RWPE2 (cell line): ENCODE data around the gene GALNT2.

Source experiments
- ATAC-seq: fragments of 200-7000 bp; cut with Tn5 transposase; 3 replicates; pipeline ENCODE4 v1.9.1; 2021; ENCODE audit warnings: low read depth
- DNase-seq: peaks from one replicate; pipeline ENCODE4 v3.0.0-alpha.2; 2020; ENCODE audit warnings: low spot score
- H3K27ac ChIP-seq: fragments of 450-650 bp; 2 replicates; pipeline ENCODE4 v1.5.1; 2017; ENCODE audit warnings: mild to moderate bottlenecking; ENCODE audit not compliant: poor library complexity, severe bottlenecking
- H3K27me3 ChIP-seq: fragments of 250-450 bp; sonication (Bioruptor Pico); 2 replicates; pipeline ENCODE4 v1.5.1; 2021; ENCODE audit warnings: mild to moderate bottlenecking, moderate library complexity; ENCODE audit not compliant: insufficient read depth, poor library complexity, severe bottlenecking
- H3K36me3 ChIP-seq: fragments of 250-450 bp; sonication (Bioruptor Pico); 2 replicates; pipeline ENCODE4 v1.5.1; 2020; ENCODE audit warnings: low read depth, mild to moderate bottlenecking, moderate library complexity
- H3K4me1 ChIP-seq: fragments of 250-450 bp; sonication (Bioruptor Pico); 2 replicates; pipeline ENCODE4 v1.5.1; 2021; ENCODE audit warnings: mild to moderate bottlenecking, moderate library complexity; ENCODE audit not compliant: insufficient read depth, poor library complexity, severe bottlenecking
- H3K4me3 ChIP-seq: fragments of 250-450 bp; sonication (Bioruptor Pico); 2 replicates; pipeline ENCODE4 v1.5.1; 2021; ENCODE audit warnings: mild to moderate bottlenecking, moderate library complexity; ENCODE audit not compliant: severe bottlenecking
- H3K9me3 ChIP-seq: fragments of 250-450 bp; sonication (Bioruptor Pico); 2 replicates; pipeline ENCODE4 v1.5.1; 2021; ENCODE audit warnings: mild to moderate bottlenecking, moderate library complexity; ENCODE audit not compliant: severe bottlenecking
- CTCF ChIP-seq: fragments of 450-650 bp; IDR thresholded peaks from one replicate; pipeline ENCODE4 v1.5.1; 2017; ENCODE audit warnings: mild to moderate bottlenecking, moderate library complexity; ENCODE audit not compliant: poor library complexity, severe bottlenecking

GALNT2 gene

GRCh38 chr1:230169454-230170152 is 102.6 kb downstream of the GALNT2 start:
- DNase-seq (no peak), ATAC-seq (no peak)
- H3K27me3 ChIP-seq, result no peaks in the 10 kb centered on the region
- no peaks in the 10 kb centered on the region for H3K4me1 ChIP-seq
- no peaks in the 10 kb centered on the region for H3K36me3 ChIP-seq
- H3K27ac ChIP-seq, result no peak overlapping the region
- no peak overlapping the region for H3K4me3 ChIP-seq
- no peaks in the 10 kb centered on the region for H3K9me3 ChIP-seq
- no peak for TF ChIP-seq CTCF

- ATAC-seq (no peak), DNase-seq (no peak)
- Histone ChIP-seq H3K4me1 (no peaks in the 10 kb centered on the region), H3K9me3 (no peaks in the 10 kb centered on the region), H3K36me3 (no peaks in the 10 kb centered on the region), H3K4me3 (no peak overlapping the region), H3K27ac (no peak overlapping the region), H3K27me3 (no peaks in the 10 kb centered on the region)
- no peak for TF ChIP-seq CTCF
Measured at GRCh38 chr1:230170153-230170547, 103.1 kb downstream of the GALNT2 start.

GRCh38 chr1:230170622-230171021 is 103.6 kb downstream of the GALNT2 start:
- H3K27me3 ChIP-seq, result no peaks in the 10 kb centered on the region
- no peaks in the 10 kb centered on the region for H3K4me1 ChIP-seq
- no peak overlapping the region for H3K4me3 ChIP-seq
- H3K27ac ChIP-seq, result no peak overlapping the region
- no peaks in the 10 kb centered on the region for H3K9me3 ChIP-seq
- H3K36me3 ChIP-seq, result no peaks in the 10 kb centered on the region
- ATAC-seq, result no peak
- TF ChIP-seq CTCF, result no peak
- no peak for DNase-seq

- DNase-seq (no peak), ATAC-seq (no peak)
- Histone ChIP-seq H3K9me3 (no peaks in the 10 kb centered on the region), H3K27ac (no peak overlapping the region), H3K4me1 (no peaks in the 10 kb centered on the region), H3K4me3 (no peak overlapping the region), H3K36me3 (no peaks in the 10 kb centered on the region), H3K27me3 (no peaks in the 10 kb centered on the region)
- no peak for TF ChIP-seq CTCF
Measured at GRCh38 chr1:230171356-230172015, 104.4 kb downstream of the GALNT2 start.

GRCh38 chr1:230172016-230172537 is 105.0 kb downstream of the GALNT2 start:
- Histone ChIP-seq H3K27me3 (no peaks in the 10 kb centered on the region), H3K36me3 (no peaks in the 10 kb centered on the region), H3K27ac (no peak overlapping the region), H3K9me3 (no peaks in the 10 kb centered on the region), H3K4me3 (no peak overlapping the region), H3K4me1 (no peaks in the 10 kb centered on the region)
- TF ChIP-seq CTCF, result no peak
- ATAC-seq, result no peak
- DNase-seq, result no peak
